Measurements from ENCODE around the gene ARHGEF16. TPM values are rescaled to one million over a fixed set of nuclear protein-coding genes. Genes with fewer than 3 reads are reported as not detected.

The ARHGEF16 gene
- total RNA-seq, 1 donor from 2014 or later = 0.34 TPM

DNA sequence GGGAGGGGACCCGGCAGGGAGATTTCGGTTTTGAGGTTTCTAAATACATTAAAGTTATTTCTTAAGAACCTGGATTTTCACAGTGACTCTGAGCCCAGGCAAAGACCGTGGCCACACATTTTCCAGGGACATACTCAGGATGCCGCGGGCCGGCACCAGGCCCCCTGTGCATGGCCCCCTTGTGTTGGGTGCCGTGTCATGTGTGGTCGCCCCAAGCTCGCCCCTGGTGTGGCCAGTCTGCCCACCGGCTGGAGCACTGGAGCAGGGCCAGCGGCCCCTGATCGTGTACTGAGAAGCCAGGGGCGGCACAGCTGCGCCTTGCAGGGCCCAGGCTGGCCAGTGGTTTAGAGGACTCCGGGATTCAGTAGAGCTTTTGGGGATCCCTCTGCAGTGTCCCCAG, 26.6 kb downstream of the ARHGEF16 start:
- Mint-ChIP-seq H3K27me3 (ENCODE audit: unreplicated experiment) (peaks cover 3% of the 10 kb centered on the region), H3K4me1 (ENCODE audit: low read depth, unreplicated experiment) (no peaks in the 10 kb centered on the region), H3K4me3 (ENCODE audit: unreplicated experiment) (no peak overlapping the region), H3K9me3 (ENCODE audit: unreplicated experiment) (no peaks in the 10 kb centered on the region), H3K27ac (ENCODE audit: unreplicated experiment) (no peak overlapping the region), H3K36me3 (ENCODE audit: unreplicated experiment) (no peaks in the 10 kb centered on the region)
- no peak for TF ChIP-seq CTCF (IDR thresholded peaks at IDR 0.05; ENCODE audit: partially characterized antibody, unreplicated experiment)
- no peak for DNase-seq

DNA sequence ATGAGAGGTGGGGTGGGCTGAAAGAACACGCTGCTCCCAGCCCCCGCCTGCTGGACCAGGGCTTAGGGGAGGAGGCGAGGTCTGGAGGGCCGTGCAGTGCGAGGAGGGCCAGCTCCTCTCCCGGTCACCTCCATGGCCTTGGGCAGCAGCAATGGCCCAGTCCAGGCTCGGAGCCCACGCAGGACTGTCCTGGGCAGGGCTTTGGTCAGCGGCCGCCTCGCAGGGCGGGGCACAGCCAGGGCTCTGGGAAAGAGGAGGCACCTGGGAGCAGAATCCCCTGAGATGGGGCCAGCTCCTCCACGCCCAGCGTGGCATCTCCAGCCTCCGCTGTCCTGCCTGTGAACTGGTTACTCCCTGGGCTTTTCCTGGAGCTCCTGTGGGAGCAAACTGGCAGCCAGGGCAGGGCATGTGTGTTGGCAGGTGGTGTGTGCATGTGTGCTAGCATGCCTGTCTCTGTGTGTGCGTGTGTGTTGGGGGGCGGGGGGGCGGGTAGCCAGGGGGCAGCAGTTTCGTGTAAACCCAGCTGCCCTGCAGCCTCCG, 27.4 kb downstream of the ARHGEF16 start:
- Mint-ChIP-seq H3K36me3 (ENCODE audit: unreplicated experiment) (no peaks in the 10 kb centered on the region), H3K27ac (ENCODE audit: unreplicated experiment) (no peak overlapping the region), H3K4me3 (ENCODE audit: unreplicated experiment) (no peak overlapping the region), H3K4me1 (ENCODE audit: low read depth, unreplicated experiment) (no peaks in the 10 kb centered on the region), H3K27me3 (ENCODE audit: unreplicated experiment) (peaks cover 3% of the 10 kb centered on the region), H3K9me3 (ENCODE audit: unreplicated experiment) (no peaks in the 10 kb centered on the region)
- TF ChIP-seq CTCF (IDR thresholded peaks at IDR 0.05; ENCODE audit: partially characterized antibody, unreplicated experiment) = no peak
- DNase-seq = no peak

- H3K27me3 Mint-ChIP-seq (ENCODE audit: unreplicated experiment) = peaks cover 3% of the 10 kb centered on the region
- H3K4me3 Mint-ChIP-seq (ENCODE audit: unreplicated experiment) = no peak overlapping the region
- no peak for TF ChIP-seq CTCF (IDR thresholded peaks at IDR 0.05; ENCODE audit: partially characterized antibody, unreplicated experiment)
- no peak overlapping the region for H3K27ac Mint-ChIP-seq (ENCODE audit: unreplicated experiment)
- no peaks in the 10 kb centered on the region for H3K4me1 Mint-ChIP-seq (ENCODE audit: low read depth, unreplicated experiment)
- H3K9me3 Mint-ChIP-seq (ENCODE audit: unreplicated experiment) = peaks cover 1% of the 10 kb centered on the region
- no peaks in the 10 kb centered on the region for H3K36me3 Mint-ChIP-seq (ENCODE audit: unreplicated experiment)
- DNase-seq = no peak
These were observed 27.9 kb downstream of the ARHGEF16 start for GRCh38 chr1:3482378-3482849.

- Mint-ChIP-seq H3K4me3 (ENCODE audit: unreplicated experiment) (no peak overlapping the region), H3K9me3 (ENCODE audit: unreplicated experiment) (peaks cover 4% of the 10 kb centered on the region), H3K36me3 (ENCODE audit: unreplicated experiment) (peaks cover 6% of the 10 kb centered on the region), H3K4me1 (ENCODE audit: low read depth, unreplicated experiment) (no peaks in the 10 kb centered on the region), H3K27ac (ENCODE audit: unreplicated experiment) (no peak overlapping the region), H3K27me3 (ENCODE audit: unreplicated experiment) (peaks cover 3% of the 10 kb centered on the region)
- no peak for DNase-seq
- TF ChIP-seq CTCF (IDR thresholded peaks at IDR 0.05; ENCODE audit: partially characterized antibody, unreplicated experiment) = no peak
These were observed 28.9 kb downstream of the ARHGEF16 start for GRCh38 chr1:3483380-3483779.

GRCh38 chr1:3483801-3484444, 29.5 kb downstream of the ARHGEF16 start:
- Mint-ChIP-seq H3K27me3 (ENCODE audit: unreplicated experiment) (peaks cover 3% of the 10 kb centered on the region), H3K9me3 (ENCODE audit: unreplicated experiment) (peaks cover 7% of the 10 kb centered on the region), H3K4me3 (ENCODE audit: unreplicated experiment) (no peak overlapping the region), H3K4me1 (ENCODE audit: low read depth, unreplicated experiment) (no peaks in the 10 kb centered on the region), H3K27ac (ENCODE audit: unreplicated experiment) (no peak overlapping the region), H3K36me3 (ENCODE audit: unreplicated experiment) (peaks cover 11% of the 10 kb centered on the region)
- DNase-seq = peak; percentile 55
- TF ChIP-seq CTCF (IDR thresholded peaks at IDR 0.05; ENCODE audit: partially characterized antibody, unreplicated experiment) = peak; percentile 69
